HepG2 (cell line): ENCODE data around the gene PPP1CA. TPM values are rescaled to one million over a fixed set of nuclear protein-coding genes. Genes with fewer than 3 reads are reported as not detected.
A peak's percentile ranks its signal among the peaks of the same experiment; 100 is the strongest.

Experiments used
- ARNTL ChIP-seq: sonication (generic); formaldehyde crosslinking; IDR thresholded peaks from 2 replicates; pipeline ENCODE4 v1.4.0; 2020; ENCODE audit warnings: mild to moderate bottlenecking, missing genetic modification reagents
- HIVEP1 ChIP-seq: sonication (generic); formaldehyde crosslinking; IDR thresholded peaks from 2 replicates; pipeline ENCODE4 v1.4.0; 2020; ENCODE audit warnings: mild to moderate bottlenecking, missing genetic modification reagents
- LBX2 ChIP-seq: sonication (generic); formaldehyde crosslinking; IDR thresholded peaks from 2 replicates; pipeline ENCODE4 v1.5.0; 2020; ENCODE audit warnings: missing genetic modification reagents, mild to moderate bottlenecking, borderline replicate concordance
- NFE2 ChIP-seq: sonication (generic); formaldehyde crosslinking; IDR thresholded peaks from 2 replicates; pipeline ENCODE4 v1.4.0; 2020; ENCODE audit warnings: missing genetic modification reagents
- NRL ChIP-seq: sonication (generic); formaldehyde crosslinking; IDR thresholded peaks from 2 replicates; pipeline ENCODE4 v1.5.0; 2020; ENCODE audit warnings: missing genetic modification reagents, mild to moderate bottlenecking, moderate library complexity, borderline replicate concordance
- PATZ1 ChIP-seq: sonication (generic); formaldehyde crosslinking; IDR thresholded peaks from 2 replicates; pipeline ENCODE4 v1.4.0; 2020; ENCODE audit warnings: missing genetic modification reagents
- POGK ChIP-seq: sonication (generic); formaldehyde crosslinking; conservative IDR thresholded peaks from 2 replicates; pipeline ENCODE4 v1.8.0; 2022; ENCODE audit warnings: mild to moderate bottlenecking, moderate library complexity, missing genetic modification reagents
- SP140L ChIP-seq: sonication (generic); formaldehyde crosslinking; IDR thresholded peaks from 2 replicates; pipeline ENCODE4 v1.4.0; 2020; ENCODE audit warnings: missing genetic modification reagents, borderline replicate concordance
- TFDP2 ChIP-seq: sonication (generic); formaldehyde crosslinking; IDR thresholded peaks from 2 replicates; pipeline ENCODE4 v1.4.0; 2020; ENCODE audit warnings: missing genetic modification reagents
- THAP8 ChIP-seq: sonication (generic); formaldehyde crosslinking; IDR thresholded peaks from 2 replicates; pipeline ENCODE4 v1.5.1; 2020; ENCODE audit warnings: missing genetic modification reagents, mild to moderate bottlenecking, borderline replicate concordance
- ZBTB8A ChIP-seq: sonication (generic); formaldehyde crosslinking; IDR thresholded peaks from 2 replicates; pipeline ENCODE4 v1.4.0; 2020; ENCODE audit warnings: mild to moderate bottlenecking, low read depth, missing genetic modification reagents, borderline replicate concordance
- ZNF224 ChIP-seq: sonication (generic); formaldehyde crosslinking; IDR thresholded peaks from 2 replicates; pipeline ENCODE4 v1.5.0; 2020; ENCODE audit warnings: mild to moderate bottlenecking, missing genetic modification reagents
- ZNF562 ChIP-seq: sonication (generic); formaldehyde crosslinking; IDR thresholded peaks from 2 replicates; pipeline ENCODE4 v1.8.0; 2022; ENCODE audit warnings: missing genetic modification reagents, borderline replicate concordance
- ZNF800 ChIP-seq: sonication (generic); formaldehyde crosslinking; IDR thresholded peaks from 2 replicates; pipeline ENCODE4 v1.4.0; 2020; ENCODE audit warnings: missing genetic modification reagents
- ZNF841 ChIP-seq: sonication (generic); formaldehyde crosslinking; IDR thresholded peaks from 2 replicates; pipeline ENCODE4 v1.8.1; 2023; ENCODE audit warnings: missing genetic modification reagents, borderline replicate concordance
- ZSCAN20 ChIP-seq: sonication (generic); formaldehyde crosslinking; IDR thresholded peaks from 2 replicates; pipeline ENCODE4 v1.4.0; 2020; ENCODE audit warnings: missing genetic modification reagents, mild to moderate bottlenecking, borderline replicate concordance
- polyA plus RNA-seq, 8 experiments: library from polyadenylated mRNA; depleted of rRNA in 3 of 8; stranded (reverse) in 7 of 8; unstranded in 1 of 8; fragments of >200 nt; fragmentation: Illumina TruSeq in 4 of 8; extraction: Trizol in 4 of 8; gene quantifications; 2 replicates each; pipeline versions ENCODE4 v1.2.1 to v1.2.3, GENCODE V29; 2011 to 2016; ENCODE audit warnings: low read depth in 4 of 8, missing spikeins in 1 of 8, mixed read lengths in 1 of 8; ENCODE audit not compliant: insufficient read depth in 1 of 8
- total RNA-seq, 5 experiments: library from RNA; depleted of rRNA; stranded (reverse); fragments of >200 nt; fragmentation: Illumina TruSeq; extraction: Trizol; gene quantifications; 2 replicates each; pipeline ENCODE4 v1.2.3, GENCODE V29; 2016; ENCODE audit warnings: low read depth in 1 of 5

PPP1CA gene
- total and polyA plus RNA-seq, 2 of the 13 experiments (the other 11 are each of a cell fraction or from before 2014, with no cell fraction given) = 149 to 170 TPM

GRCh38 chr11:67373648-67374570, 27.7 kb downstream of the PPP1CA start (continued):
- TF ChIP-seq ZNF562 (no peak), ZSCAN20 (no peak), SP140L (no peak), ZNF224 (CRISPR knock-in tag) (no peak), THAP8 (CRISPR knock-in tag) (no peak), HIVEP1 (CRISPR knock-in tag) (peak; percentile 44; the same call in 1 of the 2 replicates), NFE2 (CRISPR knock-in tag) (peak; percentile 78), PATZ1 (CRISPR knock-in tag) (peak; percentile 91), ZNF841 (no peak), POGK (CRISPR knock-in tag) (no peak), ARNTL (CRISPR knock-in tag) (no peak), ZNF800 (CRISPR knock-in tag) (no peak), NRL (CRISPR knock-in tag) (0 out of 2 replicates have a peak, but pooled peaks have one; percentile 47), TFDP2 (CRISPR knock-in tag) (peak; percentile 22; the same call in 1 of the 2 replicates), LBX2 (no peak), ZBTB8A (CRISPR knock-in tag) (no peak)
